HFFc6 (cell line): ENCODE data around the gene AFDN. TPM values are rescaled to one million over a fixed set of nuclear protein-coding genes. Genes with fewer than 3 reads are reported as not detected.

Experiments
- DNase-seq: peaks from one replicate; pipeline ENCODE4 v3.0.0-alpha.2; 2018
- H3K27ac Mint-ChIP-seq: 2 replicates; pipeline ENCODE4 v1.8.0; 2020; ENCODE audit warnings: mild to moderate bottlenecking, mixed read lengths
- H3K27me3 Mint-ChIP-seq: 2 replicates; pipeline ENCODE4 v1.8.0; 2021; ENCODE audit warnings: mild to moderate bottlenecking, moderate library complexity, mixed read lengths; ENCODE audit not compliant: insufficient read depth
- H3K36me3 Mint-ChIP-seq: 2 replicates; pipeline ENCODE4 v1.8.0; 2021; ENCODE audit warnings: low read depth, mixed read lengths
- H3K4me1 Mint-ChIP-seq: 2 replicates; pipeline ENCODE4 v1.8.0; 2020; ENCODE audit warnings: low read depth, mixed read lengths
- H3K4me3 Mint-ChIP-seq: 2 replicates; pipeline ENCODE4 v1.8.0; 2020; ENCODE audit warnings: mild to moderate bottlenecking, moderate library complexity, mixed read lengths
- H3K9me3 Mint-ChIP-seq: 2 replicates; pipeline ENCODE4 v1.8.0; 2020; ENCODE audit warnings: mild to moderate bottlenecking, mixed read lengths
- total RNA-seq, 6 experiments: library from RNA; stranded (reverse); fragmentation: NEBNext Ultra II Directional; extraction: Animal tissue kit (Norgen Biotek cat#: 25700); gene quantifications; 2 replicates in 1 of 6; 3 replicates in 5 of 6; pipeline ENCODE4 v1.2.3, GENCODE V29; 2021
- TF ChIP-seq, protein P1 (sequence below): fragments of 200-600 bp; sonication (generic); IDR thresholded peaks from 2 replicates; pipeline ENCODE4 v1.5.0; 2021; ENCODE audit warnings: antibody characterized with exemption, mild to moderate bottlenecking

Gene AFDN
- total RNA-seq, 6 experiments from 2014 or later, result 16.1 to 20.3 (median 17.4) TPM

DNA sequence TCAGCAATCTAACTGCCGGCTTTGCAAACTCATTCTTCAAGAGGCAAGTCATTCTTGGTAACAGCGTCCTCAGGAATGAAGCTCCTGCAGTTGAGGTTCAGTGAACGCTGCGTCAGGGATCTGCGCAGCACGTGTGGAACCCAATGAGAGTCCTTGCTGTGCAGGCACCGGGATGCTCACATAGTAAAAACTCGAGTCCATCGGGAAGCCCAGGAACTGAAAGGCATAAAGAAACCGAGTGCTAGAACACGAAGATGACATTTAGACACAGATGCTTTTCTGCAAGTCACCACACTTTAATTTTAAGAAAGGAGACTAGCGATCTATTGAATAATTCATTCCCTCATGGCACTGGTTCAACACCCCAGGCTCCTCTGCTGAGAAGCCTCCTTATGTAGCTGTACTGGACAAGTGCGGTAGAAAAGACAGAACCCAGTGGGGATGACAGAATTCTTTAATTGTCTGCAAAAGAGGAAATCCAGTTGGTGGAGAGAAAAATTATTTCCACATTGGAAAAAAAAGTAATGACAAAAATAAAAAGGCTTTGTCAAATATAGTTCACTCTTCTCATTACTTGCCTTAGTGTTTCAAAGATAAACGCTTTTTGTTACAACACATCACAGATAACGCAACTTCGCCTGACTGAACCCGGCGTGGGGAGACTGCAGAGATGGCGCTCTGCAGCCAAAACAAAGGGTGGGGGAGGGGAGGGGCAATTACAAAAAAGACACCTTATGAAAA is 1.9 kb upstream of the AFDN start:
- Mint-ChIP-seq H3K27ac (peak overlapping the region; percentile 80), H3K9me3 (no peaks in the 10 kb centered on the region), H3K27me3 (no peaks in the 10 kb centered on the region; the same call in 1 of the 2 replicates), H3K4me1 (peaks cover 46% of the 10 kb centered on the region), H3K36me3 (no peaks in the 10 kb centered on the region), H3K4me3 (peak overlapping the region; percentile 89)
- TF ChIP-seq, protein P1, sequence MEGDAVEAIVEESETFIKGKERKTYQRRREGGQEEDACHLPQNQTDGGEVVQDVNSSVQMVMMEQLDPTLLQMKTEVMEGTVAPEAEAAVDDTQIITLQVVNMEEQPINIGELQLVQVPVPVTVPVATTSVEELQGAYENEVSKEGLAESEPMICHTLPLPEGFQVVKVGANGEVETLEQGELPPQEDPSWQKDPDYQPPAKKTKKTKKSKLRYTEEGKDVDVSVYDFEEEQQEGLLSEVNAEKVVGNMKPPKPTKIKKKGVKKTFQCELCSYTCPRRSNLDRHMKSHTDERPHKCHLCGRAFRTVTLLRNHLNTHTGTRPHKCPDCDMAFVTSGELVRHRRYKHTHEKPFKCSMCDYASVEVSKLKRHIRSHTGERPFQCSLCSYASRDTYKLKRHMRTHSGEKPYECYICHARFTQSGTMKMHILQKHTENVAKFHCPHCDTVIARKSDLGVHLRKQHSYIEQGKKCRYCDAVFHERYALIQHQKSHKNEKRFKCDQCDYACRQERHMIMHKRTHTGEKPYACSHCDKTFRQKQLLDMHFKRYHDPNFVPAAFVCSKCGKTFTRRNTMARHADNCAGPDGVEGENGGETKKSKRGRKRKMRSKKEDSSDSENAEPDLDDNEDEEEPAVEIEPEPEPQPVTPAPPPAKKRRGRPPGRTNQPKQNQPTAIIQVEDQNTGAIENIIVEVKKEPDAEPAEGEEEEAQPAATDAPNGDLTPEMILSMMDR, result no peak
- peak; percentile 86 for DNase-seq

DNA sequence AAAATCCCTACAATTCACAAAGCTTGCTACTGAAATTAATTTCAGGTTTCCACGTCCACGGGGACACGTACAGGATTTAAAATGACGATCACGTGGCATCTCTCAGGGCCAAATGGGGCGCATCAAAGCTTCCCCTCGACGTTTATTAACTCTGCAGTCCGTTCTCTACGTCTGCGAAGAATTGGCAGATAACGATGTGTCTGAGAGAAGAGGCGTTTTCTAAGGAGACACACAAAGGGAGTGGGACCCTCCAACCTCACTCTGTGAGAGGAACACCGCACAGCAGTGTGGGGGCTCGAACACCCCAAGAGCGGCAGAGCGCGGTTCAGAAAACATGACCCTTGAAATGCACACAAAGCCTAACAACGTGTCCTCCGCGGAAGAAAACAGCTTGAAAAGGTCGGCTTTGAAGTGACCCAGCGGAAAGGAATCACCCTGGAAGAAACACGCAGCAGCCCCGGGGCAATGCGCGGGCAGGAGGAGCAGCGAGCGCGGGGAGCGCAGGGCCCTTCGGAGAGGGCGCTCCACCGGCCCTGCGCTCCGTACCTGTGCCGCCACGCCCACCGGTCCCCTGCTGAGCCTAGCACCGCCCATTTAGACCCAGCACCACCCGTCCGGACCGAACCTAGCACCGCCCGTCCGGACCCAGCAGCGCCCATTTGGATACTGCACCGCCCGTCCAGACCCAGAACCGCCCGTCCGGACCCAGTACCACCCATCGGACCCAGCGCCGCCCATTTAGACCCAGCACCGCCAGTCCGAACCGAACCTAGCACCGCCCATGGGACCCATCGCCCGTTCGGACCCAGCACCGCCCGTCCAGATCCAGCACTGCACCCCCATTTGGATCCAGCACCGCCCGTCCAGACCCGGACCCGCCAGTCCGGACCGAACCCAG is 1.1 kb upstream of the AFDN start:
- peak; percentile 37 for DNase-seq
- H3K27ac Mint-ChIP-seq, result peak overlapping the region; percentile 80
- H3K27me3 Mint-ChIP-seq, result no peaks in the 10 kb centered on the region; the same call in 1 of the 2 replicates
- H3K4me3 Mint-ChIP-seq, result peak overlapping the region; percentile 89
- no peaks in the 10 kb centered on the region for H3K36me3 Mint-ChIP-seq
- TF ChIP-seq, protein P1, result no peak
- peaks cover 54% of the 10 kb centered on the region for H3K4me1 Mint-ChIP-seq
- no peaks in the 10 kb centered on the region for H3K9me3 Mint-ChIP-seq

DNA sequence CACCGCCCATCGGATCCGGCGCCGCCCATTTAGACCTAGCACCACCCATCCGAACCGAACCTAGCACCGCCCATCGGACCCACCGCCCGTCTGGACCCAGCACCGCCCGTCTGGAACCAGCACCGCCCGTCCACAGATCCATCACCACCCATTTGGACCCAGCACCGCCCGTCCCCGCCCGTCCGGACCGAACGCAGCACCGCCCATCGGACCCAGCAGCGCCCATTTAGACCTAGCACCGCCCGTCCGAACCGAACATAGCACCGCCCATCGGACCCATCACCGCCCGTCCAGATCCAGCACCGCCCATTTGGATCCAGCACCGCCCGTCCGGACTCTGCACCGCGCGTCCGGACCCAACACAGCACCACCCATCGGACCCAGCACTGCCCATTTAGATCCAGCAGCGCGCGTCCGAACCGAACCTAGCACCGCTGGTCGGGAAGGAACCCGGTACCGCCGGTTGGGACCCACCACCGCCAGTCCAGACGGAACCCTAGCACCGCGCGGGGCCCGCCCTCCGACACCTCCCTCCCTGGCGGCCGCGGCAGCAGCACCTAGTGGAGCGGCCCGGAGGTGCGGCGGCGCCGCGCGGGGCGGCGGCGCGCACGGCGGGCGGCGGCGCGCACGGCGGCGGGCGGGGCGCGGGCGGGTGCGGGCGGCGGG is 348 bp upstream of the AFDN start:
- peak; percentile 36 for DNase-seq
- Mint-ChIP-seq H3K36me3 (no peaks in the 10 kb centered on the region), H3K4me3 (peak overlapping the region; percentile 89), H3K27ac (peak overlapping the region; percentile 61), H3K9me3 (no peaks in the 10 kb centered on the region), H3K27me3 (no peaks in the 10 kb centered on the region; the same call in 1 of the 2 replicates), H3K4me1 (peaks cover 61% of the 10 kb centered on the region)
- TF ChIP-seq, protein P1, result peak; percentile 62

DNA sequence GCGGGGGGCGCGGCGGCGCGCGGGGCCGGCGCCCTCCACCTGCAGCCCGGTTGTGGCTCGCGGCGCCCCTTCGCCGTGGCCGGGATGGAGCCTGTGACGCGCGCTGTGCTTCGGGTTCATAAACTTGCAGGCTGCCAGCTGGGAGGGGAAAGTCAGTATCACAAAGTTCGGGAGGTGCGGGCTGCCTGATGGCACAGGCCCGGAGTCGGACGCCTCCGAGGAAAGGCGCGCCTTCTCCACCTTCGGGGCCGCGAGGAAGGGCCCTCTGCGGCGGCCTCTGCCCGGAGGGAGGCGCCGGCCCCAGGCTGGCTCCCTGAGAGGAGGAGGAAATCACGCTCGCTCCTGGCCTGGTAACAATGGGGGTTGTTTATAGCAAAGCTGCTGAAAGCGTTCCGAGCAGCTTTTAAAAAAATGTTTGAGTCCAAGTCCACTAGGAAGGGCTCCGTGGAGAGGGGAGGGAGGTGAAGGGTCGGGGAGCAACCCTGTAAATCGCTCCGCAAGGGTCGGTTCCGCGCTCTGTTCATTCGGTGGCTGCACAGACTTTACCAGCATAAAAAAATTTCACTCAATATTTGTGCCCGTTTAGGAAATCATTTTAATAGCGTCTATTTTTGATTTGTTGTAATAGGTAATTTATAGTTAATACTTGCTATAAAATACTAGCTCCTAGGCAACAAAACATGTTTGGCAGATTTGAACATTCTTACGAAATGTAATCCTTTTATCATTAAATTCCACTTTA is 1.0 kb downstream of the AFDN start:
- no peaks in the 10 kb centered on the region for H3K36me3 Mint-ChIP-seq
- TF ChIP-seq, protein P1, result no peak
- H3K27ac Mint-ChIP-seq, result peak overlapping the region; percentile 76
- peak overlapping the region; percentile 95 for H3K4me3 Mint-ChIP-seq
- DNase-seq, result peak; percentile 17
- H3K27me3 Mint-ChIP-seq, result no peaks in the 10 kb centered on the region; the same call in 1 of the 2 replicates
- peaks cover 62% of the 10 kb centered on the region for H3K4me1 Mint-ChIP-seq
- no peaks in the 10 kb centered on the region for H3K9me3 Mint-ChIP-seq
